HepG2 (cell line): ENCODE results near the gene A3GALT2. TPM values are rescaled to one million over a fixed set of nuclear protein-coding genes. Genes with fewer than 3 reads are reported as not detected.
A peak's percentile ranks its signal among the peaks of the same experiment; 100 is the strongest.

Experiments
- CBFB ChIP-seq: sonication (generic); formaldehyde crosslinking; IDR thresholded peaks from 2 replicates; pipeline ENCODE4 v1.4.0; 2020; ENCODE audit warnings: missing genetic modification reagents
- ELF1 ChIP-seq: sonication (generic); formaldehyde crosslinking; IDR thresholded peaks from 2 replicates; pipeline ENCODE4 v1.4.0; 2020; ENCODE audit warnings: missing genetic modification reagents
- GABPB1 ChIP-seq: IDR thresholded peaks from 2 replicates; pipeline ENCODE4 v1.6.1; 2016; ENCODE audit warnings: mild to moderate bottlenecking, missing genetic modification reagents, moderate library complexity, missing compliant biosample characterization
- HNF1A ChIP-seq, 2 experiments: sonication (generic) in 1 of 2; formaldehyde crosslinking in 1 of 2; IDR thresholded peaks; 2 replicates each; pipeline versions ENCODE4 v1.4.0 to v1.6.1; 2016 to 2020; ENCODE audit warnings: borderline replicate concordance in 1 of 2, low read depth in 1 of 2, mild to moderate bottlenecking in 1 of 2, missing genetic modification reagents in 1 of 2
- KMT2A ChIP-seq: sonication (generic); formaldehyde crosslinking; IDR thresholded peaks from 2 replicates; pipeline ENCODE4 v1.4.0; 2020; ENCODE audit warnings: missing genetic modification reagents
- MLXIP ChIP-seq: sonication (generic); formaldehyde crosslinking; IDR thresholded peaks from 2 replicates; pipeline ENCODE4 v1.9.0; 2021; ENCODE audit warnings: missing genetic modification reagents, borderline replicate concordance
- NCOA2 ChIP-seq: sonication (generic); formaldehyde crosslinking; IDR thresholded peaks from 2 replicates; pipeline ENCODE4 v1.8.0; 2022; ENCODE audit warnings: inconsistent platforms
- PHF20 ChIP-seq: sonication (generic); formaldehyde crosslinking; IDR thresholded peaks from 2 replicates; pipeline ENCODE4 v1.5.0; 2020; ENCODE audit warnings: mild to moderate bottlenecking, missing genetic modification reagents
- SMAD9 ChIP-seq: sonication (generic); formaldehyde crosslinking; IDR thresholded peaks from 2 replicates; pipeline ENCODE4 v1.5.1; 2020; ENCODE audit warnings: mild to moderate bottlenecking, missing genetic modification reagents
- SPEN ChIP-seq: sonication (generic); formaldehyde crosslinking; IDR thresholded peaks from 2 replicates; pipeline ENCODE4 v1.5.1; 2020; ENCODE audit warnings: low read depth, mild to moderate bottlenecking, missing genetic modification reagents
- TP53 ChIP-seq: sonication (generic); formaldehyde crosslinking; conservative IDR thresholded peaks from 2 replicates; pipeline ENCODE4 v1.4.0; 2020; ENCODE audit warnings: missing genetic modification reagents
- ZFYVE20 ChIP-seq: sonication (generic); formaldehyde crosslinking; IDR thresholded peaks from 2 replicates; pipeline ENCODE4 v1.8.0; 2023; ENCODE audit warnings: low read depth, mild to moderate bottlenecking, moderate library complexity, missing genetic modification reagents, borderline replicate concordance
- ZMAT3 ChIP-seq: sonication (generic); formaldehyde crosslinking; conservative IDR thresholded peaks from 2 replicates; pipeline ENCODE4 v1.7.0; 2021; ENCODE audit warnings: missing genetic modification reagents
- ZNF263 ChIP-seq: sonication (generic); formaldehyde crosslinking; IDR thresholded peaks from 2 replicates; pipeline ENCODE4 v1.4.0; 2020; ENCODE audit warnings: missing genetic modification reagents
- ZNF276 ChIP-seq: sonication (generic); formaldehyde crosslinking; IDR thresholded peaks from 2 replicates; pipeline ENCODE4 v1.4.0; 2020; ENCODE audit warnings: mild to moderate bottlenecking, low read depth, missing genetic modification reagents
- ZNF788 ChIP-seq: sonication (generic); formaldehyde crosslinking; IDR thresholded peaks from 2 replicates; pipeline ENCODE4 v1.5.0; 2020; ENCODE audit warnings: mild to moderate bottlenecking, missing genetic modification reagents, borderline replicate concordance
- ZSCAN25 ChIP-seq: sonication (generic); formaldehyde crosslinking; IDR thresholded peaks from 2 replicates; pipeline ENCODE4 v1.8.0; 2022; ENCODE audit warnings: mild to moderate bottlenecking, missing genetic modification reagents
- ZSCAN9 ChIP-seq: IDR thresholded peaks from 2 replicates; pipeline ENCODE4 v1.6.1; 2016; ENCODE audit warnings: borderline replicate concordance
- polyA plus RNA-seq, 8 experiments: library from polyadenylated mRNA; depleted of rRNA in 3 of 8; stranded (reverse) in 7 of 8; unstranded in 1 of 8; fragments of >200 nt; fragmentation: Illumina TruSeq in 4 of 8; extraction: Trizol in 4 of 8; gene quantifications; 2 replicates each; pipeline versions ENCODE4 v1.2.1 to v1.2.3, GENCODE V29; 2011 to 2016; ENCODE audit warnings: low read depth in 4 of 8, missing spikeins in 1 of 8, mixed read lengths in 1 of 8; ENCODE audit not compliant: insufficient read depth in 1 of 8
- total RNA-seq, 5 experiments: library from RNA; depleted of rRNA; stranded (reverse); fragments of >200 nt; fragmentation: Illumina TruSeq; extraction: Trizol; gene quantifications; 2 replicates each; pipeline ENCODE4 v1.2.3, GENCODE V29; 2016; ENCODE audit warnings: low read depth in 1 of 5
- TF ChIP-seq, protein P1 (sequence below): sonication (generic); formaldehyde crosslinking; IDR thresholded peaks from 2 replicates; pipeline ENCODE4 v1.5.1; 2020; ENCODE audit warnings: mild to moderate bottlenecking, missing genetic modification reagents, moderate library complexity

Gene A3GALT2
- total and polyA plus RNA-seq, 2 of the 13 experiments (the other 11 are each of a cell fraction or from before 2014, with no cell fraction given): not detected

DNA sequence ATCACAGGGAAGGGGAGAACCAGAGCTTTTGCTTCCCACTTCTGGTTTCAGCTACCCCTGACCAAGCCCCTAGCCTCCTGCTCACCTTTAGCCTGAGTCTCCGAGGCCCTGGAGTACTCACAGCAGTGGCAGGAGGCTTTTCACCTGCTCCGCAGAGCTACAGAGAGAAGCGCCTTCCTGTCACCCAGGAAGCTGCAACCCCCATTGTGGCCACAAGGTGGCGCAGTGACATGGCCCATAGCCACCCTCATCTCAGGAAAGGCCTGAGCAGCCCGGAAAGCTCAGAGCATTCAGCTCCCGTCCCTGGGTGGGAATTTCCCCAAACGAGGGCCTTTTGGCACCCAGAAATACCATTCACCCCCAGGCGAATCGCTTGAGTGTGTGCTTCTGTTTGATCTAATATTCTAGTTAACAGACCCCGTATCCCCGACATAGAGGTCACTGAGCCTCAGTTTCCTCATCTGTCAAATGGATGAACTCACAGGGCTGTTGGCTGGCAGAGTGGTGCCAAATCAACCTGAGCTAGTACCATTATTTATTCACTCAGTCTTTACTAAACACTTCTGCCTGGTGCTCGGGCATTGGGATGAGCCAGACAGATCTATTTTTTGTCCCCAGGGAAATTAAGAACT lies 25.3 kb downstream of the A3GALT2 start (continued):
- no peak for TF ChIP-seq MLXIP (CRISPR knock-in tag)
- TF ChIP-seq ZNF263 (CRISPR knock-in tag): no peak
- TF ChIP-seq ZSCAN25 (CRISPR knock-in tag): 0 out of 2 replicates have a peak, but pooled peaks have one; percentile 33
- TF ChIP-seq SMAD9 (CRISPR knock-in tag): no peak
- TF ChIP-seq CBFB: no peak
- TF ChIP-seq SPEN (CRISPR knock-in tag): 0 out of 2 replicates have a peak, but pooled peaks have one; percentile 31
- TF ChIP-seq KMT2A (CRISPR knock-in tag): no peak
- TF ChIP-seq PHF20: no peak
- no peak for TF ChIP-seq TP53 (CRISPR knock-in tag)
- TF ChIP-seq ZFYVE20 (CRISPR knock-in tag): no peak
- 0 out of 2 replicates have a peak, but pooled peaks have one; percentile 33 for TF ChIP-seq GABPB1 (CRISPR knock-in tag)
- no peak for TF ChIP-seq ZNF276
- no peak for TF ChIP-seq ZMAT3
- no peak; the same call in 1 of the 2 replicates for TF ChIP-seq ZSCAN9 (CRISPR knock-in tag)
- TF ChIP-seq ZNF788 (CRISPR knock-in tag): peak; percentile 35; the same call in 1 of the 2 replicates
- 0 out of 2 replicates have a peak, but pooled peaks have one; percentile 35 for TF ChIP-seq ELF1 (CRISPR knock-in tag)
- TF ChIP-seq, protein P1, sequence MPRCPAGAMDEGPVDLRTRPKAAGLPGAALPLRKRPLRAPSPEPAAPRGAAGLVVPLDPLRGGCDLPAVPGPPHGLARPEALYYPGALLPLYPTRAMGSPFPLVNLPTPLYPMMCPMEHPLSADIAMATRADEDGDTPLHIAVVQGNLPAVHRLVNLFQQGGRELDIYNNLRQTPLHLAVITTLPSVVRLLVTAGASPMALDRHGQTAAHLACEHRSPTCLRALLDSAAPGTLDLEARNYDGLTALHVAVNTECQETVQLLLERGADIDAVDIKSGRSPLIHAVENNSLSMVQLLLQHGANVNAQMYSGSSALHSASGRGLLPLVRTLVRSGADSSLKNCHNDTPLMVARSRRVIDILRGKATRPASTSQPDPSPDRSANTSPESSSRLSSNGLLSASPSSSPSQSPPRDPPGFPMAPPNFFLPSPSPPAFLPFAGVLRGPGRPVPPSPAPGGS: 0 out of 2 replicates have a peak, but pooled peaks have one; percentile 39
- no peak for TF ChIP-seq HNF1A (IDR thresholded peaks at IDR 0.05; ENCODE audit: low read depth)
- no peak for TF ChIP-seq HNF1A (CRISPR knock-in tag; IDR thresholded peaks at IDR 0.05; ENCODE audit: borderline replicate concordance)
- TF ChIP-seq NCOA2 (CRISPR knock-in tag): no peak
